SJCRH30 (cell line): Measurements from ENCODE around the gene RNF186. TPM values are rescaled to one million over a fixed set of nuclear protein-coding genes. Genes with fewer than 3 reads are reported as not detected.
A peak's percentile ranks its signal among the peaks of the same experiment; 100 is the strongest.
"Not testable (repeated sequence)": the region's sequence is repeated elsewhere in the genome, so short reads cannot be mapped to it uniquely, and the experiment has no call there.

Experiments used
- DNase-seq, 2 experiments: peaks; one replicate each; pipeline ENCODE4 v3.0.0-alpha.2; 2015 to 2020
- H3K27ac ChIP-seq: fragments of 250-450 bp; sonication (Bioruptor Pico); 2 replicates; pipeline ENCODE4 v1.5.1; 2020; ENCODE audit warnings: mild to moderate bottlenecking, moderate library complexity
- H3K27me3 ChIP-seq: fragments of 250-450 bp; sonication (Bioruptor Pico); 2 replicates; pipeline ENCODE4 v1.5.1; 2020; ENCODE audit warnings: mild to moderate bottlenecking, moderate library complexity
- H3K36me3 ChIP-seq: fragments of 250-450 bp; sonication (Bioruptor Pico); 2 replicates; pipeline ENCODE4 v1.5.1; 2020; ENCODE audit warnings: mild to moderate bottlenecking, moderate library complexity
- H3K4me1 ChIP-seq: fragments of 250-450 bp; sonication (Bioruptor Pico); 2 replicates; pipeline ENCODE4 v1.5.1; 2020; ENCODE audit warnings: mild to moderate bottlenecking, moderate library complexity
- H3K4me3 ChIP-seq: fragments of 250-450 bp; sonication (Bioruptor Pico); 2 replicates; pipeline ENCODE4 v1.5.1; 2020; ENCODE audit warnings: mild to moderate bottlenecking, moderate library complexity
- H3K9me3 ChIP-seq: fragments of 250-450 bp; sonication (Bioruptor Pico); replicated peaks from 2 replicates; pipeline ENCODE4 v1.5.1; 2020; ENCODE audit warnings: mild to moderate bottlenecking, moderate library complexity
- total RNA-seq: library from RNA; depleted of rRNA; stranded (reverse); fragments of >200 nt; shearing (Covaris generic); gene quantifications from 2 replicates; pipeline ENCODE4 v1.2.3, GENCODE V29; 2014

The RNF186 gene
- total RNA-seq, 1 experiment from 2014 or later, result 0.73 TPM

GRCh38 chr1:19845555-19845954 lies 30.5 kb upstream of the RNF186 start:
- Histone ChIP-seq H3K36me3 (no peaks in the 10 kb centered on the region; the same call in 1 of the 2 replicates), H3K4me3 (no peak overlapping the region), H3K27ac (no peak overlapping the region), H3K27me3 (no peaks in the 10 kb centered on the region), H3K4me1 (peaks cover 7% of the 10 kb centered on the region), H3K9me3 (0 out of 2 replicates have a peak, but pooled peaks cover 4% of the 10 kb centered on the region)
- DNase-seq, result no peak

GRCh38 chr1:19844731-19845495 lies 29.8 kb upstream of the RNF186 start:
- H3K27me3 ChIP-seq, result no peaks in the 10 kb centered on the region
- peaks cover 13% of the 10 kb centered on the region for H3K4me1 ChIP-seq
- peak; percentile 24 to 52 for DNase-seq
- no peaks in the 10 kb centered on the region for H3K36me3 ChIP-seq
- 0 out of 2 replicates have a peak, but pooled peaks cover 4% of the 10 kb centered on the region for H3K9me3 ChIP-seq
- peak overlapping the region; percentile 2; the same call in 1 of the 2 replicates for H3K27ac ChIP-seq
- peak overlapping the region; percentile 11; the same call in 1 of the 2 replicates for H3K4me3 ChIP-seq

GRCh38 chr1:19840228-19840627 lies 25.1 kb upstream of the RNF186 start:
- Histone ChIP-seq H3K27ac (peak overlapping the region; percentile 46), H3K4me3 (no peak overlapping the region), H3K4me1 (peaks cover 26% of the 10 kb centered on the region), H3K9me3 (peaks cover 9% of the 10 kb centered on the region), H3K27me3 (no peaks in the 10 kb centered on the region), H3K36me3 (no peaks in the 10 kb centered on the region)
- DNase-seq, result peak; percentile 35 to 86

- peaks cover 6% of the 10 kb centered on the region for H3K9me3 ChIP-seq
- H3K36me3 ChIP-seq, result no peaks in the 10 kb centered on the region
- H3K4me1 ChIP-seq, result peaks cover 27% of the 10 kb centered on the region
- no peaks in the 10 kb centered on the region for H3K27me3 ChIP-seq
- no peak overlapping the region for H3K4me3 ChIP-seq
- H3K27ac ChIP-seq, result no peak overlapping the region
- DNase-seq, result no peak
Measured at GRCh38 chr1:19837866-19838265, 22.8 kb upstream of the RNF186 start.

GRCh38 chr1:19835578-19835977 lies 20.5 kb upstream of the RNF186 start:
- Histone ChIP-seq H3K27ac (no peak overlapping the region), H3K9me3 (peaks cover 10% of the 10 kb centered on the region), H3K4me3 (no peak overlapping the region), H3K4me1 (peaks cover 23% of the 10 kb centered on the region), H3K36me3 (no peaks in the 10 kb centered on the region), H3K27me3 (no peaks in the 10 kb centered on the region)
- DNase-seq, result peak in 1 of 2 experiments; percentile 22

GRCh38 chr1:19831441-19831840 lies 16.4 kb upstream of the RNF186 start:
- H3K36me3 ChIP-seq, result no peaks in the 10 kb centered on the region
- H3K4me3 ChIP-seq, result no peak overlapping the region
- no peak overlapping the region for H3K27ac ChIP-seq
- DNase-seq, result no peak
- H3K27me3 ChIP-seq, result no peaks in the 10 kb centered on the region
- peaks cover 10% of the 10 kb centered on the region for H3K9me3 ChIP-seq
- H3K4me1 ChIP-seq, result peaks cover 5% of the 10 kb centered on the region

GRCh38 chr1:19828546-19828945 lies 13.5 kb upstream of the RNF186 start:
- no peaks in the 10 kb centered on the region for H3K36me3 ChIP-seq
- no peak overlapping the region for H3K4me3 ChIP-seq
- H3K27ac ChIP-seq, result no peak overlapping the region
- peaks cover 10% of the 10 kb centered on the region for H3K9me3 ChIP-seq
- no peaks in the 10 kb centered on the region for H3K27me3 ChIP-seq
- no peak for DNase-seq
- peaks cover 11% of the 10 kb centered on the region for H3K4me1 ChIP-seq

GRCh38 chr1:19825298-19825697 lies 10.2 kb upstream of the RNF186 start:
- Histone ChIP-seq H3K27ac (no peak overlapping the region), H3K27me3 (no peaks in the 10 kb centered on the region), H3K9me3 (peaks cover 5% of the 10 kb centered on the region), H3K4me3 (no peak overlapping the region), H3K36me3 (no peaks in the 10 kb centered on the region), H3K4me1 (peaks cover 11% of the 10 kb centered on the region)
- DNase-seq, result peak in 1 of 2 experiments; percentile 21

- no peaks in the 10 kb centered on the region for H3K36me3 ChIP-seq
- peak in 1 of 2 experiments; percentile 27 for DNase-seq
- H3K9me3 ChIP-seq, result peaks cover 5% of the 10 kb centered on the region
- no peak overlapping the region for H3K4me3 ChIP-seq
- H3K27me3 ChIP-seq, result no peaks in the 10 kb centered on the region
- peaks cover 11% of the 10 kb centered on the region for H3K4me1 ChIP-seq
- no peak overlapping the region for H3K27ac ChIP-seq
Measured at GRCh38 chr1:19824541-19824940, 9.5 kb upstream of the RNF186 start.

GRCh38 chr1:19824036-19824435 lies 9.0 kb upstream of the RNF186 start:
- Histone ChIP-seq H3K9me3 (peaks cover under 1% of the 10 kb centered on the region), H3K4me1 (peaks cover 11% of the 10 kb centered on the region), H3K36me3 (no peaks in the 10 kb centered on the region), H3K27ac (no peak overlapping the region), H3K27me3 (no peaks in the 10 kb centered on the region), H3K4me3 (no peak overlapping the region)
- DNase-seq, result peak in 1 of 2 experiments; percentile 42

GRCh38 chr1:19819701-19820100 lies 4.6 kb upstream of the RNF186 start:
- Histone ChIP-seq H3K9me3 (no peaks in the 10 kb centered on the region; the same call in 1 of the 2 replicates), H3K4me1 (peaks cover 33% of the 10 kb centered on the region), H3K27me3 (no peaks in the 10 kb centered on the region), H3K36me3 (no peaks in the 10 kb centered on the region), H3K4me3 (no peak overlapping the region), H3K27ac (no peak overlapping the region)
- DNase-seq, result no peak

GRCh38 chr1:19818324-19818723 lies 3.2 kb upstream of the RNF186 start:
- H3K4me3 ChIP-seq, result no peak overlapping the region
- H3K4me1 ChIP-seq, result peaks cover 37% of the 10 kb centered on the region
- H3K36me3 ChIP-seq, result no peaks in the 10 kb centered on the region
- no peak for DNase-seq
- no peaks in the 10 kb centered on the region for H3K27me3 ChIP-seq
- no peaks in the 10 kb centered on the region for H3K9me3 ChIP-seq
- no peak overlapping the region for H3K27ac ChIP-seq

GRCh38 chr1:19817160-19817559 lies 2.1 kb upstream of the RNF186 start:
- Histone ChIP-seq H3K9me3 (no peaks in the 10 kb centered on the region), H3K27me3 (no peaks in the 10 kb centered on the region), H3K27ac (no peak overlapping the region)

GRCh38 chr1:19816737-19817086 lies 1.6 kb upstream of the RNF186 start:
- H3K9me3 ChIP-seq, DNase-seq: not testable (repeated sequence)

More at GRCh38 chr1:19817160-19817559, 2.1 kb upstream of the RNF186 start:
- no peak overlapping the region for H3K4me3 ChIP-seq
- no peaks in the 10 kb centered on the region for H3K36me3 ChIP-seq
- DNase-seq, result no peak
- H3K4me1 ChIP-seq, result peaks cover 37% of the 10 kb centered on the region

GRCh38 chr1:19815801-19816736 lies 986 bp upstream of the RNF186 start:
- no peaks in the 10 kb centered on the region for H3K36me3 ChIP-seq
- H3K27ac ChIP-seq, result peak overlapping the region; percentile 34
- no peaks in the 10 kb centered on the region for H3K27me3 ChIP-seq
- H3K9me3 ChIP-seq, result no peaks in the 10 kb centered on the region
- no peak overlapping the region for H3K4me3 ChIP-seq
- DNase-seq, result peak; percentile 92 to 94
- H3K4me1 ChIP-seq, result peaks cover 37% of the 10 kb centered on the region

More at GRCh38 chr1:19816737-19817086, 1.6 kb upstream of the RNF186 start:
- H3K4me3 ChIP-seq, H3K27me3 ChIP-seq, H3K36me3 ChIP-seq: not testable (repeated sequence)
- Histone ChIP-seq H3K4me1 (peaks cover 37% of the 10 kb centered on the region), H3K27ac (peak overlapping the region; percentile 34)
